GM12878 (cell line): Measurements from ENCODE around the gene CEP126. TPM values are rescaled to one million over a fixed set of nuclear protein-coding genes. Genes with fewer than 3 reads are reported as not detected.

Source experiments
- ATAC-seq: fragments of 200-7000 bp; cut with Tn5 transposase; 3 replicates; pipeline ENCODE4 v1.9.1; 2020; ENCODE audit warnings: mild to moderate bottlenecking, moderate library complexity
- BruUV-seq: library from RNA; stranded (reverse); fragments of 400-500 nt; replicated peaks from 2 replicates; lab custom pipeline; 2021; lab: Mats Ljungman, UMichigan
- CTCF ChIA-PET: fragments of 300-600 bp; sonication (Branson Sonifier 250); formaldehyde crosslinking; extraction: SDS; loops from one replicate; lab custom pipeline; 2021; ENCODE audit warnings: inconsistent platforms; lab: Yijun Ruan, JAX
- POLR2A ChIA-PET: fragments of 350-600 bp; formaldehyde crosslinking; extraction: SDS; loops from one replicate; lab custom pipeline; 2021; ENCODE audit warnings: inconsistent platforms; lab: Charles Lee
- RAD21 ChIA-PET: fragments of 300-600 bp; sonication (Branson Sonifier 250); formaldehyde crosslinking; loops from one replicate; lab custom pipeline; 2023; ENCODE audit warnings: antibody characterized with exemption; ENCODE audit not compliant: unreplicated experiment; lab: Charles Lee
- SMC1A ChIA-PET: fragments of 300-600 bp; sonication (Branson Sonifier 250); formaldehyde crosslinking; loops from one replicate; lab custom pipeline; 2023; ENCODE audit not compliant: unreplicated experiment, uncharacterized antibody; lab: Charles Lee
- DNase-seq: peaks from one replicate; pipeline ENCODE4 v3.0.0-alpha.2; 2011; ENCODE audit warnings: low read depth, low spot score
- FAIRE-seq: peaks from 3 replicates; lab custom pipeline; 2011; peaks lifted over from hg19 to GRCh38; lab: Jason Lieb, UNC
- H2AFZ ChIP-seq: 2 replicates; pipeline ENCODE4 v1.6.0; 2011; ENCODE audit warnings: low read depth, low read length, control low read depth; ENCODE audit not compliant: control insufficient read depth
- H3K27ac ChIP-seq: 2 replicates; pipeline ENCODE4 v1.5.1; 2011; ENCODE audit warnings: control low read depth; ENCODE audit not compliant: control insufficient read depth, insufficient read depth
- H3K27me3 ChIP-seq, 2 experiments: replicated peaks in 1 of 2; 2 replicates each; pipeline versions ENCODE4 v1.6.0 to v1.6.1; 2011; ENCODE audit warnings: low read length in 1 of 2; ENCODE audit not compliant: control insufficient read depth in 2 of 2, insufficient read depth in 2 of 2
- H3K36me3 ChIP-seq, 2 experiments: 2 replicates each; pipeline ENCODE4 v1.5.1; 2011; ENCODE audit warnings: low read length in 1 of 2; ENCODE audit not compliant: control insufficient read depth in 2 of 2, insufficient read depth in 2 of 2
- H3K4me1 ChIP-seq: 2 replicates; pipeline ENCODE4 v1.6.1; 2011; ENCODE audit warnings: mild to moderate bottlenecking, low read length, moderate library complexity, mixed read lengths; ENCODE audit not compliant: control insufficient read depth, insufficient read depth
- H3K4me2 ChIP-seq: 2 replicates; pipeline ENCODE4 v1.6.0; 2011; ENCODE audit warnings: control low read depth; ENCODE audit not compliant: control insufficient read depth, insufficient read depth
- H3K4me3 ChIP-seq: fragments of 200-600 bp; sonication (generic); 2 replicates; pipeline ENCODE4 v1.5.1; 2016
- H3K79me2 ChIP-seq: 2 replicates; pipeline ENCODE4 v1.6.0; 2011; ENCODE audit warnings: low read length; ENCODE audit not compliant: control insufficient read depth, insufficient read depth
- H3K9ac ChIP-seq: 2 replicates; pipeline ENCODE4 v1.8.0; 2011; ENCODE audit warnings: low read length, control low read depth, mixed read lengths; ENCODE audit not compliant: control insufficient read depth, insufficient read depth
- H3K9me3 ChIP-seq: replicated peaks from 3 replicates; pipeline ENCODE4 v1.5.1; 2011; ENCODE audit warnings: mild to moderate bottlenecking, low read length; ENCODE audit not compliant: control insufficient read depth, insufficient read depth
- H4K20me1 ChIP-seq: 2 replicates; pipeline ENCODE4 v1.6.0; 2011; ENCODE audit not compliant: control insufficient read depth, insufficient read depth
- CUX1 ChIP-seq: IDR thresholded peaks from 2 replicates; pipeline ENCODE4 v1.6.1; 2012; ENCODE audit warnings: improper control_type of control experiment, low read depth, low read length; ENCODE audit not compliant: insufficient replicate concordance
- E2F8 ChIP-seq: fragments of 450-650 bp; IDR thresholded peaks from 2 replicates; pipeline ENCODE4 v1.6.1; 2018; ENCODE audit warnings: mild to moderate bottlenecking, low read depth, moderate library complexity; ENCODE audit not compliant: partially characterized antibody
- MEF2B ChIP-seq: fragments of 450-650 bp; IDR thresholded peaks from 2 replicates; pipeline ENCODE4 v1.6.1; 2018; ENCODE audit warnings: mild to moderate bottlenecking, moderate library complexity; ENCODE audit not compliant: partially characterized antibody, poor library complexity, severe bottlenecking
- WGBS: methylation state at CpG from one replicate; pipeline ENCODE4 v1.1.6; 2016; ENCODE audit warnings: low lambda C conversion rate; ENCODE audit not compliant: insufficient replicate concordance, insufficient coverage; ENCODE audit errors: missing lambda C conversion rate; 5-methylcytosine and 5-hydroxymethylcytosine counted together
- in situ Hi-C: fragments of 300-500 bp; cut with MboI; formaldehyde crosslinking; loops from 9 replicates; pipeline ENCODE4 v1.14.3; 2018; ENCODE audit warnings: mixed read lengths
- intact Hi-C: fragments of 100-400 bp; cut with micrococcal nuclease; formaldehyde crosslinking; loops from one replicate; pipeline ENCODE4 v1.14.2; 2022; ENCODE audit not compliant: unreplicated experiment
- polyA plus RNA-seq, 11 experiments: library from polyadenylated mRNA; depleted of rRNA in 4 of 11; unstranded in 6 of 11; stranded (reverse) in 5 of 11; fragments of >200 nt; fragmentation: Nextera tagmentation in 4 of 11; fragmentation: Illumina TruSeq in 1 of 11; extraction: Ambion mirVana in 4 of 11; extraction: Trizol in 1 of 11; gene quantifications; 1 replicate in 1 of 11; 2 replicates in 10 of 11; pipeline versions ENCODE4 v1.2.1 to v1.2.3, GENCODE V29; 2011 to 2016; ENCODE audit warnings: inconsistent platforms in 2 of 11, missing spikeins in 2 of 11, low read depth in 1 of 11
- total RNA-seq, 4 experiments: library from RNA; depleted of rRNA in 3 of 4; stranded (reverse); fragments of >200 nt in 3 of 4; fragmentation: Illumina TruSeq in 1 of 4; extraction: Trizol in 1 of 4; gene quantifications; 2 replicates each; pipeline versions ENCODE4 v1.2.1 to v1.2.3, GENCODE V29; 2013 to 2021

Gene CEP126
- total and polyA plus RNA-seq, 10 of the 15 experiments (the other 5 are each of a cell fraction or from before 2014, with no cell fraction given): 0.01 TPM; not detected in 8

GRCh38 chr11:102047305-102047924 lies 132.6 kb downstream of the CEP126 start, which contains the start of gene CFAP300:
CFAP300 (plus strand) TSS chr11:102047437; CDS start chr11:102047471, 34 bp downstream.
- BruUV-seq: no TSS peak
- H3K9ac ChIP-seq: no peak within 1 kb of the TSS
- in situ Hi-C loops: no loop called here
- FAIRE-seq (no peak), DNase-seq (no peak), ATAC-seq (peak; percentile 27)
- 32% methylated on average over 45 of the region's 45 CpGs for WGBS
- H3K27ac ChIP-seq: no peak within 1 kb of the TSS
- RAD21 ChIA-PET: no interaction called here
- no peak within 1 kb of the TSS for H3K4me3 ChIP-seq
- H2AFZ ChIP-seq: no peak within 1 kb of the TSS
- TF ChIP-seq E2F8 (no peak), CUX1 (no peak), MEF2B (peak; percentile 32)
- CTCF ChIA-PET: no interaction called here
- no peaks in the 10 kb centered on the region for H3K4me1 ChIP-seq
- intact Hi-C loops: no loop called here
- H4K20me1 ChIP-seq: no peaks in the 10 kb centered on the region
- POLR2A ChIA-PET: no interaction called here
- no peaks in the 10 kb centered on the region for H3K36me3 ChIP-seq
- H3K4me2 ChIP-seq: 0 out of 2 replicates have a peak within 1 kb of the TSS, but pooled peaks have one; percentile 25
- H3K27me3 ChIP-seq: no peaks in the 10 kb centered on the region
- H3K79me2 ChIP-seq: no peaks in the 10 kb centered on the region
- SMC1A ChIA-PET: no interaction called here
- H3K9me3 ChIP-seq: no peaks in the 10 kb centered on the region

Other genes starting within 250 kb of the CEP126 start
- not detected in 2 replicates for gene ANGPTL5, start 1.5 kb downstream of the CEP126 start, total RNA-seq (2014; rRNA removed)
- gene ANGPTL5, start 1.5 kb downstream of the CEP126 start, total RNA-seq (2014; rRNA removed; fragmentation: Illumina TruSeq; extraction: Trizol): not detected in 2 replicates
- not detected in 2 replicates for gene ANGPTL5, start 1.5 kb downstream of the CEP126 start, total RNA-seq (2021)
- not detected in 2 replicates for gene ANGPTL5, start 1.5 kb downstream of the CEP126 start, polyA plus RNA-seq (2011; rRNA removed)
- gene ANGPTL5, start 1.5 kb downstream of the CEP126 start, polyA plus RNA-seq (2014; fragmentation: Illumina TruSeq; extraction: Trizol): not detected in 2 replicates
- gene ANGPTL5, start 1.5 kb downstream of the CEP126 start, polyA plus RNA-seq (2014; fragmentation: Nextera tagmentation; extraction: Ambion mirVana): not detected
- gene ANGPTL5, start 1.5 kb downstream of the CEP126 start, polyA plus RNA-seq (2014; rRNA removed): not detected in 2 replicates
- not detected for gene ANGPTL5, start 1.5 kb downstream of the CEP126 start, polyA plus RNA-seq (2016; fragmentation: Nextera tagmentation; extraction: Ambion mirVana)
- gene CFAP300, start 132.4 kb downstream of the CEP126 start, total RNA-seq (2014; rRNA removed): not detected in 2 replicates
- gene CFAP300, start 132.4 kb downstream of the CEP126 start, total RNA-seq (2014; rRNA removed; fragmentation: Illumina TruSeq; extraction: Trizol): not detected in 2 replicates
- gene CFAP300, start 132.4 kb downstream of the CEP126 start, total RNA-seq (2021): not detected in 2 replicates
- gene CFAP300, start 132.4 kb downstream of the CEP126 start, polyA plus RNA-seq (2011; rRNA removed): not detected in 2 replicates
- not detected in 2 replicates for gene CFAP300, start 132.4 kb downstream of the CEP126 start, polyA plus RNA-seq (2014; fragmentation: Illumina TruSeq; extraction: Trizol)
- gene CFAP300, start 132.4 kb downstream of the CEP126 start, polyA plus RNA-seq (2014; fragmentation: Nextera tagmentation; extraction: Ambion mirVana): not detected
- not detected in 2 replicates for gene CFAP300, start 132.4 kb downstream of the CEP126 start, polyA plus RNA-seq (2014; rRNA removed)
- not detected for gene CFAP300, start 132.4 kb downstream of the CEP126 start, polyA plus RNA-seq (2016; fragmentation: Nextera tagmentation; extraction: Ambion mirVana)
- gene YAP1, start 195.4 kb downstream of the CEP126 start, total RNA-seq (2014; rRNA removed): not detected in 2 replicates
- not detected in 2 replicates for gene YAP1, start 195.4 kb downstream of the CEP126 start, total RNA-seq (2014; rRNA removed; fragmentation: Illumina TruSeq; extraction: Trizol)
- gene YAP1, start 195.4 kb downstream of the CEP126 start, total RNA-seq (2021): 0.24 and 0.33 TPM in 2 replicates
- gene YAP1, start 195.4 kb downstream of the CEP126 start, polyA plus RNA-seq (2011; rRNA removed): 0.04 and 0.11 TPM in 2 replicates
- gene YAP1, start 195.4 kb downstream of the CEP126 start, polyA plus RNA-seq (2014; fragmentation: Illumina TruSeq; extraction: Trizol): not detected in 2 replicates
- under 1 TPM in 1 of 2 experiments, not detected in 1; 0.10 TPM for gene YAP1, start 195.4 kb downstream of the CEP126 start, polyA plus RNA-seq (2014; fragmentation: Nextera tagmentation; extraction: Ambion mirVana)
- gene YAP1, start 195.4 kb downstream of the CEP126 start, polyA plus RNA-seq (2014; rRNA removed): not detected in 2 replicates
- gene YAP1, start 195.4 kb downstream of the CEP126 start, polyA plus RNA-seq (2016; fragmentation: Nextera tagmentation; extraction: Ambion mirVana): under 1 TPM in 1 of 2 experiments, not detected in 1; 0.03 TPM